Femur (tissue), 1 donor: ENCODE measurements around the gene CHML.
A peak's percentile ranks its signal among the peaks of the same experiment; 100 is the strongest.
"Not testable (repeated sequence)": the region's sequence is repeated elsewhere in the genome, so short reads cannot be mapped to it uniquely, and the experiment has no call there.

Experiments used
- DNase-seq: peaks from one replicate; pipeline ENCODE4 v3.0.0-alpha.2; 2017

CHML gene

GRCh38 chr1:241640149-241640866 lies at the start of gene CHML, which contains the start of gene OPN3:
Gene CHML (minus strand): TSS chr1:241640369. CDS start chr1:241635766, 4,603 bp downstream.
Gene OPN3 (minus strand): TSS chr1:241640369. CDS start chr1:241640254, 115 bp downstream.
- DNase-seq, result peak; percentile 96

GRCh38 chr1:241688940-241689368 lies 48.8 kb upstream of the CHML start:
- no peak for DNase-seq

- DNase-seq, result no peak
These were observed 43.9 kb upstream of the CHML start for GRCh38 chr1:241684108-241684507.

- no peak for DNase-seq
These were observed 42.8 kb upstream of the CHML start for GRCh38 chr1:241682921-241683320.

GRCh38 chr1:241681861-241682448 lies 41.8 kb upstream of the CHML start:
- DNase-seq, result not testable (repeated sequence)

GRCh38 chr1:241679961-241680360 lies 39.8 kb upstream of the CHML start:
- no peak for DNase-seq

GRCh38 chr1:241679404-241679803 lies 39.2 kb upstream of the CHML start:
- no peak for DNase-seq

- no peak for DNase-seq
These were observed 38.4 kb upstream of the CHML start for GRCh38 chr1:241678536-241678935.

- no peak for DNase-seq
These were observed 37.0 kb upstream of the CHML start for GRCh38 chr1:241677201-241677600.

- DNase-seq, result no peak
These were observed 35.8 kb upstream of the CHML start for GRCh38 chr1:241675983-241676382.

- DNase-seq, result no peak
These were observed 34.7 kb upstream of the CHML start for GRCh38 chr1:241674805-241675384.

GRCh38 chr1:241672301-241672700 lies 32.1 kb upstream of the CHML start:
- DNase-seq, result no peak

GRCh38 chr1:241666419-241666818 lies 26.2 kb upstream of the CHML start:
- no peak for DNase-seq

- DNase-seq, result no peak
These were observed 20.3 kb upstream of the CHML start for GRCh38 chr1:241660424-241660972.

GRCh38 chr1:241659016-241659415 lies 18.8 kb upstream of the CHML start:
- not testable (repeated sequence) for DNase-seq

- no peak for DNase-seq
These were observed 18.1 kb upstream of the CHML start for GRCh38 chr1:241658081-241658793.

GRCh38 chr1:241654641-241655040 lies 14.5 kb upstream of the CHML start:
- DNase-seq, result no peak

GRCh38 chr1:241654019-241654418 lies 13.8 kb upstream of the CHML start:
- no peak for DNase-seq

GRCh38 chr1:241652012-241652411 lies 11.8 kb upstream of the CHML start, which contains the start of gene WDR64:
Gene WDR64 (plus strand): TSS chr1:241652281. CDS start chr1:241652485, 204 bp downstream.
- DNase-seq, result no peak

GRCh38 chr1:241648159-241648558 lies 8.0 kb upstream of the CHML start:
- DNase-seq, result no peak

GRCh38 chr1:241647658-241648057 lies 7.5 kb upstream of the CHML start:
- DNase-seq, result no peak

GRCh38 chr1:241646201-241646600 lies 6.0 kb upstream of the CHML start:
- DNase-seq, result no peak

GRCh38 chr1:241645199-241645598 lies 5.0 kb upstream of the CHML start:
- no peak for DNase-seq
